Activated CD4-positive, alpha-beta T cell treated with anti-CD3 and anti-CD28 coated beads for 36 hours (primary cell): ENCODE measurements around the gene TMEM250. TPM values are rescaled to one million over a fixed set of nuclear protein-coding genes. Genes with fewer than 3 reads are reported as not detected.

Experiments
- ATAC-seq: fragments of 200-7000 bp; cut with Tn5 transposase; one replicate; pipeline ENCODE4 v1.10.0; 2021; ENCODE audit warnings: mild to moderate bottlenecking, moderate library complexity
- CTCF ChIA-PET: fragments of 350-600 bp; sonication (Branson Sonifier 250); formaldehyde crosslinking; loops from one replicate; lab custom pipeline; 2021; ENCODE audit warnings: antibody characterized with exemption; lab: Charles Lee
- POLR2A ChIA-PET: fragments of 350-600 bp; sonication (Branson Sonifier 250); formaldehyde crosslinking; loops from one replicate; lab custom pipeline; 2021; ENCODE audit warnings: antibody characterized with exemption, inconsistent platforms; lab: Charles Lee
- DNase-seq: peaks from one replicate; pipeline ENCODE4 v3.0.0-alpha.2; 2020
- H3K27ac Mint-ChIP-seq: one replicate; pipeline ENCODE4 v1.8.0; 2021; ENCODE audit warnings: mixed read lengths
- H3K27me3 Mint-ChIP-seq: one replicate; pipeline ENCODE4 v1.8.0; 2021; ENCODE audit warnings: mixed read lengths
- H3K36me3 Mint-ChIP-seq: one replicate; pipeline ENCODE4 v1.8.0; 2021; ENCODE audit warnings: low read depth, mixed read lengths
- H3K4me1 Mint-ChIP-seq: one replicate; pipeline ENCODE4 v1.8.0; 2021; ENCODE audit warnings: mixed read lengths
- H3K4me3 Mint-ChIP-seq: one replicate; pipeline ENCODE4 v1.8.0; 2021; ENCODE audit warnings: mild to moderate bottlenecking, moderate library complexity, mixed read lengths
- H3K9me3 Mint-ChIP-seq: one replicate; pipeline ENCODE4 v1.8.0; 2021; ENCODE audit warnings: low read depth, mixed read lengths
- intact Hi-C, 2 experiments: fragments of 100-400 bp; cut with DNase I in 1 of 2; cut with micrococcal nuclease in 1 of 2; formaldehyde crosslinking; loops; one replicate each; pipeline versions ENCODE4 v1.14.2 to v1.15.1; 2022 to 2024; cut with DNase I, micrococcal nuclease
- total RNA-seq, 2 experiments: library from RNA; stranded (reverse); gene quantifications; one replicate each; pipeline ENCODE4 v1.2.3, GENCODE V29; 2021

The TMEM250 gene
- total RNA-seq, 2 experiments from 2014 or later = 25.4 to 28.8 TPM

- Mint-ChIP-seq H3K4me1 (peaks cover 10% of the 10 kb centered on the region), H3K4me3 (no peak overlapping the region), H3K27me3 (no peaks in the 10 kb centered on the region), H3K9me3 (no peaks in the 10 kb centered on the region), H3K36me3 (no peaks in the 10 kb centered on the region), H3K27ac (no peak overlapping the region)
- intact Hi-C loops = no loop called here
- CTCF ChIA-PET = interaction anchor here (0.7 kb wide), 1 partner anchor 314 kb away, joined by 3 read pairs; no protein-coding TSS in a partner anchor
- no peak for DNase-seq
- ATAC-seq = no peak
- POLR2A ChIA-PET = no interaction called here
These were observed 41.2 kb downstream of the TMEM250 start for GRCh38 chr9:136077491-136077890.

GRCh38 chr9:136075881-136076678, 42.6 kb downstream of the TMEM250 start:
- Mint-ChIP-seq H3K4me3 (no peak overlapping the region), H3K27me3 (no peaks in the 10 kb centered on the region), H3K36me3 (no peaks in the 10 kb centered on the region), H3K4me1 (peaks cover 10% of the 10 kb centered on the region), H3K9me3 (no peaks in the 10 kb centered on the region), H3K27ac (peak overlapping the region; percentile 28)
- peak; percentile 47 for DNase-seq
- ATAC-seq = peak; percentile 82
- POLR2A ChIA-PET = no interaction called here
- CTCF ChIA-PET = no interaction called here
- intact Hi-C loops = no loop called here

- peaks cover 10% of the 10 kb centered on the region for H3K4me1 Mint-ChIP-seq
- DNase-seq (no peak), ATAC-seq (no peak)
- H3K36me3 Mint-ChIP-seq = no peaks in the 10 kb centered on the region
- intact Hi-C loops = no loop called here
- no peaks in the 10 kb centered on the region for H3K9me3 Mint-ChIP-seq
- H3K27ac Mint-ChIP-seq = no peak overlapping the region
- no peak overlapping the region for H3K4me3 Mint-ChIP-seq
- H3K27me3 Mint-ChIP-seq = no peaks in the 10 kb centered on the region
- ChIA-PET POLR2A (no interaction called here), CTCF (no interaction called here)
These were observed 43.4 kb downstream of the TMEM250 start for GRCh38 chr9:136075134-136075841.

- no peak for DNase-seq
- ATAC-seq = no peak
- H3K27me3 Mint-ChIP-seq = no peaks in the 10 kb centered on the region
- POLR2A ChIA-PET = no interaction called here
- peaks cover 3% of the 10 kb centered on the region for H3K36me3 Mint-ChIP-seq
- no peak overlapping the region for H3K27ac Mint-ChIP-seq
- intact Hi-C loops = no loop called here
- H3K9me3 Mint-ChIP-seq = no peaks in the 10 kb centered on the region
- CTCF ChIA-PET = no interaction called here
- H3K4me3 Mint-ChIP-seq = no peak overlapping the region
- peaks cover 10% of the 10 kb centered on the region for H3K4me1 Mint-ChIP-seq
These were observed 44.0 kb downstream of the TMEM250 start for GRCh38 chr9:136074706-136075105.

Other genes with a start within 250 kb of the TMEM250 start
- 10 to 100 TPM; 31.2 to 33.4 TPM for gene CAMSAP1, start 211.3 kb downstream of the TMEM250 start, total RNA-seq
- gene UBAC1, start 157.5 kb downstream of the TMEM250 start, total RNA-seq = 10 to 100 TPM; 41.7 to 42.8 TPM
- gene NACC2, start 23.6 kb downstream of the TMEM250 start, total RNA-seq = 1 to 10 TPM; 4.2 to 5.2 TPM
- gene LHX3, start 86.3 kb upstream of the TMEM250 start, total RNA-seq = not detected
- gene QSOX2, start 126.9 kb upstream of the TMEM250 start, total RNA-seq = 10 to 100 TPM; 18.1 to 21.2 TPM
- under 1 TPM in 1 of 2 experiments, not detected in 1; 0.05 TPM for gene CCDC187, start 185.2 kb upstream of the TMEM250 start, total RNA-seq
- 10 to 100 TPM in 1 of 2 experiments, 1 to 10 TPM in 1; 9.6 to 10.8 TPM for gene GPSM1, start 208.7 kb upstream of the TMEM250 start, total RNA-seq
- gene DNLZ, start 244.9 kb upstream of the TMEM250 start, total RNA-seq = 10 to 100 TPM; 11.7 to 12.8 TPM